ENCODE data around the gene CEACAM4. TPM values are rescaled to one million over a fixed set of nuclear protein-coding genes. Genes with fewer than 3 reads are reported as not detected.
"Not testable (repeated sequence)": the region's sequence is repeated elsewhere in the genome, so short reads cannot be mapped to it uniquely, and the experiment has no call there.

Gene CEACAM4
- total and polyA plus RNA-seq, 2 experiments from 2014 or later, result not detected

DNA sequence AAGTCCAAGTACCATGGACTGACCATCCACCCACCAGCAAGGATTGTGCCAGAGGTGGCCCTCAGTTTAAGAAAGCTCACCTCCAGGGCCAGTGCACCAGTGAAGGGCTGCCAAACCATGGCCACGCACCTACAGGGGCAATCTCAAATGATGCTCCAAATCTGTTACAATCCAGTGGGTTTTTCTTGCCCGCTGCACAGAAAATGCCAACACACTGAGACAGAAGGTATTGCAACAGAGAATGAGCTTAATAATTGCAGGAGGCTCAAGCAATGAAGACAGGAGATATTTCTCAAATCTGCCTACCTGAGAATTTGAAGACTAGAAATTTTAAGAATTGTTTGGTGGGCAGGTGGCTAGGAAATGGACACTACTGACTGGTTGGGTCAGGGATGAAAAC, 39.2 kb upstream of the CEACAM4 start:
- Histone ChIP-seq H3K27me3 (no peaks in the 10 kb centered on the region), H3K27ac (no peak overlapping the region), H3K4me3 (no peak overlapping the region), H3K4me2 (no peak overlapping the region), H3K9me2 (replicated peaks; ENCODE audit: insufficient read depth) (no peaks in the 10 kb centered on the region), H3K9me3 (ENCODE audit: low read depth) (peaks cover 3% of the 10 kb centered on the region), H3K79me2 (no peaks in the 10 kb centered on the region), H2AFZ (no peak overlapping the region), H4K20me1 (ENCODE audit: insufficient read depth, poor library complexity, severe bottlenecking) (no peaks in the 10 kb centered on the region), H3K4me1 (ENCODE audit: insufficient read depth) (no peaks in the 10 kb centered on the region), H3K36me3 (replicated peaks; ENCODE audit: insufficient read depth, low read depth) (no peaks in the 10 kb centered on the region)
- no peak for TF ChIP-seq EZH2phosphoT487 (IDR thresholded peaks at IDR 0.05; ENCODE audit: low read depth, severe bottlenecking, unreplicated experiment)
- no peak for TF ChIP-seq EZH2 (IDR thresholded peaks at IDR 0.05; ENCODE audit: borderline replicate concordance)
- TF ChIP-seq, protein P1, sequence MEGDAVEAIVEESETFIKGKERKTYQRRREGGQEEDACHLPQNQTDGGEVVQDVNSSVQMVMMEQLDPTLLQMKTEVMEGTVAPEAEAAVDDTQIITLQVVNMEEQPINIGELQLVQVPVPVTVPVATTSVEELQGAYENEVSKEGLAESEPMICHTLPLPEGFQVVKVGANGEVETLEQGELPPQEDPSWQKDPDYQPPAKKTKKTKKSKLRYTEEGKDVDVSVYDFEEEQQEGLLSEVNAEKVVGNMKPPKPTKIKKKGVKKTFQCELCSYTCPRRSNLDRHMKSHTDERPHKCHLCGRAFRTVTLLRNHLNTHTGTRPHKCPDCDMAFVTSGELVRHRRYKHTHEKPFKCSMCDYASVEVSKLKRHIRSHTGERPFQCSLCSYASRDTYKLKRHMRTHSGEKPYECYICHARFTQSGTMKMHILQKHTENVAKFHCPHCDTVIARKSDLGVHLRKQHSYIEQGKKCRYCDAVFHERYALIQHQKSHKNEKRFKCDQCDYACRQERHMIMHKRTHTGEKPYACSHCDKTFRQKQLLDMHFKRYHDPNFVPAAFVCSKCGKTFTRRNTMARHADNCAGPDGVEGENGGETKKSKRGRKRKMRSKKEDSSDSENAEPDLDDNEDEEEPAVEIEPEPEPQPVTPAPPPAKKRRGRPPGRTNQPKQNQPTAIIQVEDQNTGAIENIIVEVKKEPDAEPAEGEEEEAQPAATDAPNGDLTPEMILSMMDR (IDR thresholded peaks at IDR 0.05; ENCODE audit: poor library complexity), result no peak
- WGBS (ENCODE audit: low lambda C conversion rate, missing lambda C conversion rate), result 54% methylated on average over 2 of the region's 2 CpGs
- DNase-seq (ENCODE audit: low spot score), result no peak

DNA sequence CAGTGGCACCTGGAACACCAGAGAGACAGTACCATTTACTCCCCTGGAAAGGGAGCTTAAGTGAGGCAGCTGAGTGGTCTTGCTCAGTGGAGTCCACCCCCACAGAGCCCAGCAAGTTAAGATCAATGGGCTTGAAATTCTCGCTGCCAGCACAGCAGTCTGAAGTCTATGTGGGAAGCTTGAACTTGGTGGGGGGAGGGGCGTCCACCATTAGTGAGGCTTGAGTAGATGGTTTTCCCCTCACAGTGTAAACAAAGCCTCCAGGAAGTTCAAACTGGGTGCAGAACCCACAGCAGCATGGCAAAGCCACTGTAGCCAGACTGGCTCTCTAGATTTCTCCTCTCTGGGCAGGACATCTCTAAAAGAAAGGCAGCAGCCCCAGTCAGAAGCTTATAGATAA, 30.3 kb upstream of the CEACAM4 start:
- WGBS (ENCODE audit: low lambda C conversion rate, missing lambda C conversion rate), result 53% methylated on average over 2 of the region's 2 CpGs
- H3K9me3 ChIP-seq (ENCODE audit: low read depth), result no peaks in the 10 kb centered on the region
- H3K79me2 ChIP-seq, result no peaks in the 10 kb centered on the region
- no peak overlapping the region for H3K4me2 ChIP-seq
- H4K20me1 ChIP-seq (ENCODE audit: insufficient read depth, poor library complexity, severe bottlenecking), result no peaks in the 10 kb centered on the region
- TF ChIP-seq EZH2phosphoT487 (IDR thresholded peaks at IDR 0.05; ENCODE audit: low read depth, severe bottlenecking, unreplicated experiment) (no peak), EZH2 (IDR thresholded peaks at IDR 0.05; ENCODE audit: borderline replicate concordance) (no peak)
- TF ChIP-seq, protein P1 (IDR thresholded peaks at IDR 0.05; ENCODE audit: poor library complexity), result no peak
- H3K4me1 ChIP-seq (ENCODE audit: insufficient read depth), result no peaks in the 10 kb centered on the region
- H3K27me3 ChIP-seq, result no peaks in the 10 kb centered on the region
- H3K4me3 ChIP-seq, result no peak overlapping the region
- no peak for DNase-seq (ENCODE audit: low spot score)
- H3K36me3 ChIP-seq (replicated peaks; ENCODE audit: insufficient read depth, low read depth), result no peaks in the 10 kb centered on the region
- no peak overlapping the region for H2AFZ ChIP-seq
- H3K9me2 ChIP-seq (replicated peaks; ENCODE audit: insufficient read depth), result no peaks in the 10 kb centered on the region
- H3K27ac ChIP-seq, result no peak overlapping the region

DNA sequence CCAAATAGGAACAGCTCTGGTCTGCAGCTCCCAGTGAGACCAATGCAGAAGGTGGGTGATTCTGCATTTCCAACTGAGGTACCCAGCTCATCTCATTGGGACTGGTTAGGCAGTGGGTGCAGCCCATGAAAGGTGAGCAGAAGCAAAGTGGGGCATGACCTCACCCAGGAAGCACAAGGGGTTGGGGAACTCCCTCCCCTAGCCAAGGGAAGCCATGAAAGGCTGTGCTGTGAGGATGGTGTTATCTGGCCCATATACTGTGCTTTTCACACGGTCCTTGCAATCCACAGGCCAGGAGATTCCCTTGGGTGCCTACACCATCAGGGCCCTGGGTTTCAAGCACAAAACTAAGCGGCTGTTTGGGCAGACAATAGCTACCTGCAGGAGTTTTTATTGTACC, 29.9 kb upstream of the CEACAM4 start:
- 33% methylated on average over 2 of the region's 2 CpGs for WGBS (ENCODE audit: low lambda C conversion rate, missing lambda C conversion rate)
- not testable (repeated sequence) for H3K36me3 ChIP-seq (replicated peaks; ENCODE audit: insufficient read depth, low read depth)

DNA sequence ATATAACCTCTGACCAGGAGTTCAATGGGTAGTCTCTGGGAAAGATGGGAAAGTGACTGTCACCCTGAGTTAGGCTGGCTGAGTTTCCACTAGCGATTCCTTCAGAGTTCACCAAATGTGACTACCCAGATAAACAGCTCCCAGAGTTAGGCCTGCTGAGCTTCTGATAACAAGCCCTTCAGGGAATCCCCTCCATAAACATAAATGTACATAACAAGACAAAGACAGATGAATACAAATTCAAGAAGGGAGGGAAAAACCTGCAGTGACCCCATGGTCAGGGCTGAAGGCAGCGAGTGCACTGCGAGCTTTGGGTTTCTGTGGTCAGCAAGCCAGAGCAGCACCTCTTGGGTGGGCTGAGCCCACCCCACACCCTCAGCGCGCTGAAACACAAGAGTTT, 25.4 kb upstream of the CEACAM4 start:
- H3K4me1 ChIP-seq (ENCODE audit: insufficient read depth), result no peaks in the 10 kb centered on the region
- no peaks in the 10 kb centered on the region for H4K20me1 ChIP-seq (ENCODE audit: insufficient read depth, poor library complexity, severe bottlenecking)
- H3K9me3 ChIP-seq (ENCODE audit: low read depth), result no peaks in the 10 kb centered on the region
- no peak overlapping the region for H3K4me2 ChIP-seq
- H3K9me2 ChIP-seq (replicated peaks; ENCODE audit: insufficient read depth), result no peaks in the 10 kb centered on the region
- no peaks in the 10 kb centered on the region for H3K79me2 ChIP-seq
- no peak overlapping the region for H3K4me3 ChIP-seq
- DNase-seq (ENCODE audit: low spot score), result no peak
- no peak overlapping the region for H3K27ac ChIP-seq
- WGBS (ENCODE audit: low lambda C conversion rate, missing lambda C conversion rate), result 61% methylated on average over 5 of the region's 5 CpGs
- H3K36me3 ChIP-seq (replicated peaks; ENCODE audit: insufficient read depth, low read depth), result no peaks in the 10 kb centered on the region
- TF ChIP-seq EZH2 (IDR thresholded peaks at IDR 0.05; ENCODE audit: borderline replicate concordance) (no peak), EZH2phosphoT487 (IDR thresholded peaks at IDR 0.05; ENCODE audit: low read depth, severe bottlenecking, unreplicated experiment) (no peak)
- TF ChIP-seq, protein P1 (IDR thresholded peaks at IDR 0.05; ENCODE audit: poor library complexity), result no peak
- H3K27me3 ChIP-seq, result no peaks in the 10 kb centered on the region
- H2AFZ ChIP-seq, result no peak overlapping the region

More for the DNA sequence above, 29.9 kb upstream of the CEACAM4 start:
- not testable (repeated sequence) for H3K27me3 ChIP-seq; H3K79me2 ChIP-seq; H3K4me2 ChIP-seq; DNase-seq (ENCODE audit: low spot score); H2AFZ ChIP-seq; H3K9me3 ChIP-seq (ENCODE audit: low read depth); H3K27ac ChIP-seq; H3K4me1 ChIP-seq (ENCODE audit: insufficient read depth); H3K4me3 ChIP-seq; H4K20me1 ChIP-seq (ENCODE audit: insufficient read depth, poor library complexity, severe bottlenecking); H3K9me2 ChIP-seq (replicated peaks; ENCODE audit: insufficient read depth)

Measured in hepatocyte (in vitro differentiated cells).